ENCODE results near the gene SELENOP.
A peak's percentile ranks its signal among the peaks of the same experiment; 100 is the strongest.
"Not testable (repeated sequence)": the region's sequence is repeated elsewhere in the genome, so short reads cannot be mapped to it uniquely, and the experiment has no call there.

SELENOP gene, protein sequence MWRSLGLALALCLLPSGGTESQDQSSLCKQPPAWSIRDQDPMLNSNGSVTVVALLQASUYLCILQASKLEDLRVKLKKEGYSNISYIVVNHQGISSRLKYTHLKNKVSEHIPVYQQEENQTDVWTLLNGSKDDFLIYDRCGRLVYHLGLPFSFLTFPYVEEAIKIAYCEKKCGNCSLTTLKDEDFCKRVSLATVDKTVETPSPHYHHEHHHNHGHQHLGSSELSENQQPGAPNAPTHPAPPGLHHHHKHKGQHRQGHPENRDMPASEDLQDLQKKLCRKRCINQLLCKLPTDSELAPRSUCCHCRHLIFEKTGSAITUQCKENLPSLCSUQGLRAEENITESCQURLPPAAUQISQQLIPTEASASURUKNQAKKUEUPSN

GRCh38 chr5:42811591-42812446, at the start of gene SELENOP:
Gene SELENOP, minus strand, starts transcription at chr5:42811892. Its CDS starts 3,539 bp downstream, at chr5:42808353.
- DNase-seq (ENCODE audit: low read depth): no peak

GRCh38 chr5:42858687-42859086, 47.0 kb upstream of the SELENOP start:
- DNase-seq (ENCODE audit: low read depth): no peak

GRCh38 chr5:42858031-42858643, 46.4 kb upstream of the SELENOP start:
- no peak for DNase-seq (ENCODE audit: low read depth)

- DNase-seq (ENCODE audit: low read depth): no peak
These were observed 44.1 kb upstream of the SELENOP start for GRCh38 chr5:42855811-42856210.

GRCh38 chr5:42855386-42855785, 43.7 kb upstream of the SELENOP start:
- DNase-seq (ENCODE audit: low read depth): no peak

GRCh38 chr5:42854795-42855194, 43.1 kb upstream of the SELENOP start:
- no peak for DNase-seq (ENCODE audit: low read depth)

DNA sequence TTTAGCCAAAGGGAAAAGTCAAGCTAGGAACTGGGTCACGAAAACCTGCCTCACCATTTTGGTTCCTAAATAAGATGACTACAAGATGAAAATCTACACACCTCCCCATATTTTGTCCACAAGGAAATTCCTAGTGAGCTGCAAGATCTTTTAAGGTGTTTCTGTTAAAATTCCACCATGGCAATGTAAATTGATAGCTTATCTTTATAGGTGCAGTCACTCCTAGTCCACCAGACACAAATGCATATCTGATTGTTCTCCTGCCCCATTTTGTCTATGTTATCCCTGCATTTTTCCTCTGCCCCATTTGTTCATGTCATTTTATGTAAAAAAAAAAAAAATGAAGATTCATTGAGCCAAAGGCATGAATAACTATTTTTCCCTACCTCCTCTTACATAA, 41.1 kb upstream of the SELENOP start:
- no peak for DNase-seq (ENCODE audit: low read depth)

DNA sequence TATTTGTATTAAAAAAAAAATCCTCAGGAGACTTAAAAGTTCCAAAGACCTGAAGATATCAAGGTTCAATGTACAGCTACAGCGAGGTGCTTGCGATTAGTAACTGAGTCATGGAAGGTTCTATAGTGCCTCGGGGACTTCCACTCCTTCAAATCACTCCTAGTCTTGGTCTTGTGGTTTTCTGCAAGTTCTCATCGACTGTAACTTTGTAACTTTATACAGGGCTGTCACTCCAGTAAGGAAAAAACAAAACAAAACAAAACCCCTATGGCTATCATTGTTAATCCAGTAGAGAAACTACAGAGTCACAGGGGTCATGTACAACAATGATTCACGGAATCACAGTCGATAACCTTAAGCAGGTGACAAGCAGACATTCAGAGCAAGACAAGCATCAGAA, 39.8 kb upstream of the SELENOP start:
- DNase-seq (ENCODE audit: low read depth): no peak

DNA sequence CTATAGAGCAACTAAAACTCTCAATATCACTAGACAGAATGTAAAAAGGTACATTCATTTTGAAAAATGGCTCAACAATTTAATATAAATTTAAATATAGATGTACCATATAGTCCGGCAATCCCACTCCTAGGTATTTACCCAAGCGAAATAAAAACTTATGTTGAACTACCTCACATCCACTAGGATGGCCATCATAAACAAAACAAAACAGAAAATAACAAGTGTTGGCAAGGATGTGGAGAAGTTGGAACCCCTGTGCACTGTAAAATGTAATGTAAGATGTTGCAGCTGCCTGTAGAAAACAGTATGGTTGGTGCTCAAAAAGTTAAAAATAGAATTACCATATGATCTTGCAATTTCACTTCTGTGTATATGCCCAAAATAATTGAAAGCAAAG, 36.9 kb upstream of the SELENOP start:
- no peak for DNase-seq (ENCODE audit: low read depth)

GRCh38 chr5:42844408-42844807, 32.7 kb upstream of the SELENOP start:
- DNase-seq (ENCODE audit: low read depth): not testable (repeated sequence)

- DNase-seq (ENCODE audit: low read depth): no peak
These were observed 32.1 kb upstream of the SELENOP start for GRCh38 chr5:42843675-42844292.

DNA sequence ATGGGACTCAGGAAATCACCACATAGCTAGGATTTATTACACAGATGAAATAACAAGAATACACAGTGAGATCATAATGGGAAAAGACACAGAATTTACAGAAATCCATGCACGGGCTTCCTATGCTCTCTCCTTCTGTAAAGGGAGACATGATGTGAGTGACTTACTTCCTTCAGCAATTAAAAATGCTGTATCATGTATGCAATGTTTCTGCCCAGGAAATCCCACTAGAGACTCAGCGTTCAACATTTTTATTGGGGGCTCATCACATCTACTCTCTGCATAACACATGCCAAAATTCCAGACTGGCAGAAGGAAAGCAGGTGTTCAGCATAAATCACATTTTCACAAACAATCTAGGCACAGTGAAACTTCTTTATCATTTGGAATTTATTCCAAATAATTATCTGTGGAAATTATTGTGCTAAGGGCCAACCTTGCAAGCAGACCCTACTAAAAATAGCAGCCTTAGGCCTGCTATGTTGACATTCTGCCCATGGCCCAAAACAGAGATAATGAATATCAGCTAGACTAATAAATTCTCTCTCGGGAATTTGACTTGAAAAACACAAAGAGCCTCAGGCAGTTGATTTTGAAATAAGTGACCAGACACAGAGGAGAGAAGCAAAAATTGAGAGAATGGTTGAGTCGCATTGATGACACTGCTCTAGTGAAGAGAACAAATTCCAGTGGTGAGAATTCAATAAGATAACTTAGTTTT, 31.4 kb upstream of the SELENOP start:
- DNase-seq (ENCODE audit: low read depth): no peak

DNA sequence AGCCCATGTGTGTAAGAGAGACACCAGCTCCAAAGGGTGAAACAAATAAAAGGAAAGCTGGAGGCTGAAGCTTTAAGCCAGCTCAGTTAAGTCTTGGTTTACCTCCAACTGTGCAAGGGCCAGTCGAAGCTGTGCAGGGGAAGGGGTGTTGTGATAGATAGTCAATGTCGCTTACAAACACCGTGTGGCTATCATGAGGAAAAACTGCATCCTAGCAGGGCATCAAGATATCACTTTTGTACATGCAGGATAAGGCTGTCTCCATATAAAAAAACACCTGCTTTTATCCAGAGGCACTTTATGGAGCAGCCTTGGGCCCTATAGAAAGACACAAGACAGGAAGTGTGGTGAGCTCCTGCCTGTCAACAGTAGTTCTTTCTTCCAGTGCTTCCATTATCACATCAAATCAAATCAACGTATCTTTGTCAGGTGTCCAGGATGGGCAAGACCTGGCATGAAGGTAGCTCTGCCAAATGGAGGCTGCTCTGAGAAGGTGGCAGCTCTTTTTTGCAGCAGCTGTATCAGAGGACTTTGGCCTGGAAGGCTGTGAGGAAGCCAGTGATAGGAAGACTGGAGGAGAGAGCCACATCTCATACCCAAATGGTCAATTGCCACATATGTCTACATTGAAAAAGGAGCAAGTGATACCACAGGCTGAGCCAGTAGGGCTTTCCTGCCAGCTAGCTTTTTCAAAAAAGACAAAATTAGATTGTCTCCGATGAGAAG, 29.3 kb upstream of the SELENOP start:
- DNase-seq (ENCODE audit: low read depth): no peak

DNA sequence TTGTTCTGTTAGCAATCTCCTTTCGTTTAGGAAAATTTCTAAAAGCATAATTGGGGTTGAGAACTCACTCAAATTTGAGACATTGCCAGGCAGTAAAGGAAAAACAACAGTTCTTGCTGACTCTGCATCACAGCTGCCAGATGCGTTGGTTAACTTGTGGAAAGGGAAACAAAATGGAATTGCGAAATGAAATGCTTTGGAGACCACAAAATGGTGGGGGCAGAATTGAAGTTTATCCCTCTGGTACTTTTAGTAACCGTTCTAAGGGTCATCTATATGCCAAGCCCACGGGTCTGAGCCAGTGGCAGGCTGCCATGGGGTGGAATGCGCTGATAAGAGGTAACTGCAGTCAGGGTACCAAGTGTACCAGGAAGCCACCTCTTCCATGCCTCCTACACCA, 28.6 kb upstream of the SELENOP start:
- peak; percentile 43 for DNase-seq (ENCODE audit: low read depth)

DNA sequence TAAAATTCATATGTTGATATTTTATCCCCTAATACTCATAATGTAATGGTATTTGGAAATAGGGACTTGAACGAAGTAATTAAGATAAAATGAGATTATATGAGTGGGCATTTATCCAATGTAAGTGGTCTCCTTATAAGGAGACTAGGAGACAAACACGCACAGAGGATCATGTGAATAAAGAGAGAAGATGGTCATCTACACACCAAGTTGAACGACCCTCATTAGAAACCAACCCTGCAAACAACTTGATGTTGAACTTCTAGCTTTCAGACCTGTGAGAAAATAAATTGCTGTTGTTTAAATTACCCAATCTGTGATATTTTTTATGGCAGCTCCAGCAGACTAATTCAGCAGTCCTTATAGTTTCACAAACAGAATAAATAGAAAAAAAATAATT, 27.5 kb upstream of the SELENOP start:
- no peak for DNase-seq (ENCODE audit: low read depth)

- no peak for DNase-seq (ENCODE audit: low read depth)
These were observed 25.9 kb upstream of the SELENOP start for GRCh38 chr5:42837601-42838000.

GRCh38 chr5:42836070-42836769, 24.5 kb upstream of the SELENOP start:
- DNase-seq (ENCODE audit: low read depth): no peak

GRCh38 chr5:42832060-42832459, 20.4 kb upstream of the SELENOP start:
- no peak for DNase-seq (ENCODE audit: low read depth)

DNA sequence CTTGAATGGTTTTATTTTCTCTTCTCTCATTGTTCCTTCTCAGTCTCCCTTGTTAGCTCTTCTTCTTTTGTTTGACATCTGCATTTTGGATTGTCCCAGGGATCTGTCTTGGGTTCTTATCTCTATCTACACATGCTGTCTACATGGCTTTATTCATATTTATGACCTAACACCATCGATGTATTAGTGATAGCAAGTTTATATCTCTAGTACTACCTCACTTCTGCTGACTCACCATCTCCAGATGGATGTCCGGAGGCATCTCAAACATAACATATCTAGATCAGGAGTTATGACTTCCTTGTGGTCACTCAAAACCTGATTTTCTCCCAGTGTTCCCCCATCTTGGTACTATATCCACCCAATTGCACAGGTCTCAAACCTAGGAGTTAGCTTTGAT, 19.2 kb upstream of the SELENOP start:
- DNase-seq (ENCODE audit: low read depth): no peak

DNA sequence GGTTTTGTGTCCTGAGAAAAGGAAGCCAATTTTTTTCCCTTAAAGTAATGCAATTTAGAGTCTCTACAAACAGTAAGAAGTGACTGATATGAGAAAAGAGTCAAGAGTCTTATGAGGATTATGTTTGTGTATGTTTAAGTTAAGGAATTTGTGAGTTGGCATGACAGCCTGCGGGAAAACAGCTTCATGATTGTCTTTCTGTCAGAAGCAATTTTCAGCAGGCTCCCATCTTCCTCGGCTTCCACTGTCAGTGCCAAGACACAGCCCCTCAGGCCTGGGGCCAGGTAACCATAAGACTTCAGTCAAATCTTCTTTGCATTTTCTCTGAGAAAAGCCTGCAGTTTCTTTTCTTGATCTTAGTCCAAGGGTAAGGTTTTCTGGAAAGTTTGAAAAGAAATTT, 17.0 kb upstream of the SELENOP start:
- DNase-seq (ENCODE audit: low read depth): no peak

Data from HS-5 (cell line).